Mesendoderm (in vitro differentiated cells): ENCODE measurements around the gene EVPL.

Source experiments
- DNase-seq: peaks from one replicate; pipeline ENCODE4 v3.0.0; 2013
- H2AK5ac ChIP-seq: 2 replicates; pipeline ENCODE4 v1.6.1; 2013; ENCODE audit warnings: low read length, inconsistent platforms
- H2BK120ac ChIP-seq: 2 replicates; pipeline ENCODE4 v1.6.1; 2013; ENCODE audit warnings: low read depth, mild to moderate bottlenecking, low read length, moderate library complexity, mixed read lengths
- H2BK15ac ChIP-seq: replicated peaks from 2 replicates; pipeline ENCODE4 v1.6.1; 2013; ENCODE audit warnings: low read depth, mild to moderate bottlenecking, moderate library complexity
- H2BK5ac ChIP-seq: 2 replicates; pipeline ENCODE4 v1.6.1; 2013; ENCODE audit warnings: low read length, inconsistent platforms
- H3K18ac ChIP-seq: 2 replicates; pipeline ENCODE4 v1.6.1; 2013; ENCODE audit warnings: mild to moderate bottlenecking, low read length, mixed read lengths
- H3K23ac ChIP-seq: one replicate; pipeline ENCODE4 v1.6.1; 2013; ENCODE audit warnings: low read length
- H3K27ac ChIP-seq: 2 replicates; pipeline ENCODE4 v1.5.1; 2013; ENCODE audit warnings: low read depth, mild to moderate bottlenecking, inconsistent platforms, low read length, moderate library complexity
- H3K27me3 ChIP-seq: 2 replicates; pipeline ENCODE4 v1.6.1; 2013; ENCODE audit warnings: low read length, control low read depth, mild to moderate bottlenecking, inconsistent platforms; ENCODE audit not compliant: insufficient read depth, poor library complexity
- H3K36me3 ChIP-seq: 2 replicates; pipeline ENCODE4 v1.6.1; 2013; ENCODE audit warnings: low read length, inconsistent platforms; ENCODE audit not compliant: control insufficient read depth, insufficient read depth
- H3K4ac ChIP-seq: one replicate; pipeline ENCODE4 v1.6.1; 2013; ENCODE audit warnings: low read depth, mild to moderate bottlenecking, low read length, moderate library complexity
- H3K4me1 ChIP-seq: 2 replicates; pipeline ENCODE4 v1.6.1; 2013; ENCODE audit warnings: low read depth, low read length, inconsistent platforms; ENCODE audit not compliant: control insufficient read depth
- H3K4me2 ChIP-seq: 2 replicates; pipeline ENCODE4 v1.6.1; 2013; ENCODE audit warnings: low read length
- H3K4me3 ChIP-seq: 2 replicates; pipeline ENCODE4 v1.5.1; 2013; ENCODE audit warnings: mild to moderate bottlenecking, low read length
- H3K56ac ChIP-seq: one replicate; pipeline ENCODE4 v1.6.1; 2013; ENCODE audit warnings: low read length
- H3K79me1 ChIP-seq: 2 replicates; pipeline ENCODE4 v1.6.1; 2013; ENCODE audit warnings: low read length, inconsistent platforms
- H3K79me2 ChIP-seq: 2 replicates; pipeline ENCODE4 v1.6.1; 2013; ENCODE audit warnings: mild to moderate bottlenecking, low read length; ENCODE audit not compliant: control insufficient read depth, insufficient read depth
- H3K9ac ChIP-seq: 2 replicates; pipeline ENCODE4 v1.6.1; 2013; ENCODE audit warnings: low read length, inconsistent platforms
- H4K5ac ChIP-seq: one replicate; pipeline ENCODE4 v1.6.1; 2013; ENCODE audit warnings: low read length
- H4K8ac ChIP-seq: one replicate; pipeline ENCODE4 v1.6.1; 2013; ENCODE audit warnings: low read depth, mild to moderate bottlenecking, control low read depth, low read length, moderate library complexity
- WGBS: extraction: QIAGEN DNeasy Blood & Tissue Kit; methylation state at CpG from one replicate; pipeline ENCODE4 v1.1.7; 2013; ENCODE audit warnings: low lambda C conversion rate, missing lambda C conversion rate; ENCODE audit not compliant: insufficient coverage; ENCODE audit errors: extremely low coverage; 5-methylcytosine and 5-hydroxymethylcytosine counted together

Gene EVPL

GRCh38 chr17:76022973-76023899 lies 3.9 kb downstream of the EVPL start:
- no peak overlapping the region for H2BK120ac ChIP-seq
- H2BK5ac ChIP-seq, result no peak overlapping the region
- WGBS, result no CpG with 5 or more reads among the region's 28 CpGs
- no peak overlapping the region for H3K4me3 ChIP-seq
- H2BK15ac ChIP-seq, result no peak overlapping the region
- no peak overlapping the region for H4K5ac ChIP-seq
- H3K36me3 ChIP-seq, result no peaks in the 10 kb centered on the region
- H2AK5ac ChIP-seq, result no peak overlapping the region
- no peaks in the 10 kb centered on the region for H3K79me2 ChIP-seq
- no peak overlapping the region for H3K4ac ChIP-seq
- H3K4me1 ChIP-seq, result no peaks in the 10 kb centered on the region
- no peak for DNase-seq
- H3K18ac ChIP-seq, result no peak overlapping the region
- H3K27ac ChIP-seq, result no peak overlapping the region
- H3K27me3 ChIP-seq, result no peaks in the 10 kb centered on the region
- no peak overlapping the region for H3K9ac ChIP-seq
- H3K79me1 ChIP-seq, result no peaks in the 10 kb centered on the region
- H4K8ac ChIP-seq, result no peak overlapping the region
- H3K56ac ChIP-seq, result no peak overlapping the region
- no peak overlapping the region for H3K4me2 ChIP-seq
- no peak overlapping the region for H3K23ac ChIP-seq

- H4K5ac ChIP-seq, result no peak overlapping the region
- H2BK5ac ChIP-seq, result no peak overlapping the region
- H3K18ac ChIP-seq, result no peak overlapping the region
- H2AK5ac ChIP-seq, result no peak overlapping the region
- no peak overlapping the region for H3K9ac ChIP-seq
- H3K79me2 ChIP-seq, result no peaks in the 10 kb centered on the region
- no peak for DNase-seq
- no peak overlapping the region for H3K56ac ChIP-seq
- H3K79me1 ChIP-seq, result no peaks in the 10 kb centered on the region
- no peak overlapping the region for H2BK15ac ChIP-seq
- H2BK120ac ChIP-seq, result no peak overlapping the region
- no peak overlapping the region for H3K23ac ChIP-seq
- H3K27me3 ChIP-seq, result no peaks in the 10 kb centered on the region
- no peaks in the 10 kb centered on the region for H3K4me1 ChIP-seq
- no peak overlapping the region for H3K4ac ChIP-seq
- no peak overlapping the region for H3K4me2 ChIP-seq
- no CpG with 5 or more reads among the region's 24 CpGs for WGBS
- no peaks in the 10 kb centered on the region for H3K36me3 ChIP-seq
- no peak overlapping the region for H3K4me3 ChIP-seq
- no peak overlapping the region for H3K27ac ChIP-seq
- no peak overlapping the region for H4K8ac ChIP-seq
Measured at GRCh38 chr17:76022285-76022684, 4.8 kb downstream of the EVPL start.

GRCh38 chr17:76019833-76020467 lies 7.2 kb downstream of the EVPL start:
- no peak overlapping the region for H2AK5ac ChIP-seq
- no peaks in the 10 kb centered on the region for H3K36me3 ChIP-seq
- H3K27ac ChIP-seq, result no peak overlapping the region
- H3K79me2 ChIP-seq, result no peaks in the 10 kb centered on the region
- H3K4me1 ChIP-seq, result no peaks in the 10 kb centered on the region
- H2BK120ac ChIP-seq, result no peak overlapping the region
- no peak overlapping the region for H3K4me3 ChIP-seq
- no peak overlapping the region for H3K18ac ChIP-seq
- no peaks in the 10 kb centered on the region for H3K27me3 ChIP-seq
- H3K56ac ChIP-seq, result no peak overlapping the region
- DNase-seq, result no peak
- H3K23ac ChIP-seq, result no peak overlapping the region
- H4K5ac ChIP-seq, result no peak overlapping the region
- no CpG with 5 or more reads among the region's 6 CpGs for WGBS
- no peak overlapping the region for H3K9ac ChIP-seq
- no peak overlapping the region for H4K8ac ChIP-seq
- no peak overlapping the region for H3K4me2 ChIP-seq
- no peak overlapping the region for H2BK5ac ChIP-seq
- no peak overlapping the region for H2BK15ac ChIP-seq
- H3K4ac ChIP-seq, result no peak overlapping the region
- H3K79me1 ChIP-seq, result no peaks in the 10 kb centered on the region

DNA sequence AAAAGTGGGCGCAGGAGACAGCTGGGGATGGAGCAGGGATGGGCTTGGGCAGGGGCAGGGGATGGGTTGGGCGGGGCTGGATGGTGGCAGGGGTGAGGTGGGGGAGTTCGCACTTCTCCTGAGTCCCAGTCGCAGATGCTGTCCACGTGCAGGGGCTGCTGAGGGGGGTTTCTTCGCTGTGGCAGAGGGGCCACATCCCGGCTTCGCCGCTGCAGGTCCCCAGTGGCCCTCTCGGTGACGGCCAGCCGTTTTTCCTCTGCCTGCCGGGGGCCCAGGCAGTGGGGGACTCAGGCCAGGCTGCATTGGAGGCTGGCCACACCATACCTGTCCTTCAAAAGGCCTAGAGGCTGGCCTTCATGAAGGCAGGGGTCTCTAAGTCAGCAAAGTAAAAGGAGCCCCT lies 8.3 kb downstream of the EVPL start:
- Histone ChIP-seq H3K56ac (no peak overlapping the region), H3K4me3 (no peak overlapping the region), H3K4ac (no peak overlapping the region), H3K79me1 (no peaks in the 10 kb centered on the region), H2BK120ac (no peak overlapping the region), H4K5ac (no peak overlapping the region), H3K9ac (no peak overlapping the region), H2BK5ac (no peak overlapping the region), H3K4me2 (no peak overlapping the region), H3K18ac (no peak overlapping the region), H3K27ac (no peak overlapping the region), H2BK15ac (no peak overlapping the region), H2AK5ac (no peak overlapping the region), H3K4me1 (no peaks in the 10 kb centered on the region), H3K27me3 (no peaks in the 10 kb centered on the region), H4K8ac (no peak overlapping the region), H3K36me3 (no peaks in the 10 kb centered on the region), H3K79me2 (no peaks in the 10 kb centered on the region), H3K23ac (no peak overlapping the region)
- no peak for DNase-seq
- WGBS, result no CpG with 5 or more reads among the region's 13 CpGs

DNA sequence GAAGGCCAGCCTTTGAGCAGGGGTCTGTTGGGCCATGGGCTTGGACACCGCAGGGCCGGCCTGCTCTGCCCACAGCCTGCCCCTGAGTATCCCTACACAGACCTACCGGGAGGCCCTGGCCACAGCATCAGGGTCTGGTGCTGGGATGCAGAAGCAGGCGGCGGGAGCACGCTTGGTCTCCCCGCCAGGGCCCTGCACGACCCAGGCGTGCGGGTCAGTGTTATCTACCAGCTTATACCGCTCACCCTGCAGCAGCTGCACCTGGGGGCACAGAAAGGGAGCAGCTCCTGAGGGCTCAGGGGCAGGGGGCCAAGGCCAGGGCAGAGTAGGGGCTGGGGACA lies 8.8 kb downstream of the EVPL start:
- H3K4me3 ChIP-seq, result no peak overlapping the region
- no peak overlapping the region for H3K27ac ChIP-seq
- H3K18ac ChIP-seq, result no peak overlapping the region
- no peak overlapping the region for H3K56ac ChIP-seq
- H2AK5ac ChIP-seq, result no peak overlapping the region
- H4K8ac ChIP-seq, result no peak overlapping the region
- no peak overlapping the region for H3K4ac ChIP-seq
- no peaks in the 10 kb centered on the region for H3K4me1 ChIP-seq
- no peak overlapping the region for H3K9ac ChIP-seq
- no peaks in the 10 kb centered on the region for H3K36me3 ChIP-seq
- no peak overlapping the region for H4K5ac ChIP-seq
- no peaks in the 10 kb centered on the region for H3K79me2 ChIP-seq
- H3K4me2 ChIP-seq, result no peak overlapping the region
- H2BK5ac ChIP-seq, result no peak overlapping the region
- DNase-seq, result no peak
- WGBS, result no CpG with 5 or more reads among the region's 11 CpGs
- H2BK120ac ChIP-seq, result no peak overlapping the region
- no peak overlapping the region for H3K23ac ChIP-seq
- H3K27me3 ChIP-seq, result no peaks in the 10 kb centered on the region
- H2BK15ac ChIP-seq, result no peak overlapping the region
- H3K79me1 ChIP-seq, result no peaks in the 10 kb centered on the region
